ENCODE results near the gene IL5. TPM values are rescaled to one million over a fixed set of nuclear protein-coding genes. Genes with fewer than 3 reads are reported as not detected.

The IL5 gene
- total and polyA plus RNA-seq, 8 donors = not detected

GRCh38 chr5:132540764-132541163 lies 2.6 kb downstream of the IL5 start:
- intact Hi-C loops (cut with DNase I; ENCODE audit: low total_unique reads) = no loop called here
- Histone ChIP-seq H3K4me1 (no peaks in the 10 kb centered on the region), H3K4me3 (no peak overlapping the region), H3K27ac (no peak overlapping the region), H3K27me3 (no peaks in the 10 kb centered on the region), H3K36me3 (no peaks in the 10 kb centered on the region), H3K9me3 (no peaks in the 10 kb centered on the region)
- no peak for DNase-seq
- WGBS, 5 donors = 88 to 93% (median 90%) methylated on average over 4 of the region's 4 CpGs
- TF ChIP-seq EP300 (IDR thresholded peaks at IDR 0.05) = no peak
- TF ChIP-seq, protein P1, sequence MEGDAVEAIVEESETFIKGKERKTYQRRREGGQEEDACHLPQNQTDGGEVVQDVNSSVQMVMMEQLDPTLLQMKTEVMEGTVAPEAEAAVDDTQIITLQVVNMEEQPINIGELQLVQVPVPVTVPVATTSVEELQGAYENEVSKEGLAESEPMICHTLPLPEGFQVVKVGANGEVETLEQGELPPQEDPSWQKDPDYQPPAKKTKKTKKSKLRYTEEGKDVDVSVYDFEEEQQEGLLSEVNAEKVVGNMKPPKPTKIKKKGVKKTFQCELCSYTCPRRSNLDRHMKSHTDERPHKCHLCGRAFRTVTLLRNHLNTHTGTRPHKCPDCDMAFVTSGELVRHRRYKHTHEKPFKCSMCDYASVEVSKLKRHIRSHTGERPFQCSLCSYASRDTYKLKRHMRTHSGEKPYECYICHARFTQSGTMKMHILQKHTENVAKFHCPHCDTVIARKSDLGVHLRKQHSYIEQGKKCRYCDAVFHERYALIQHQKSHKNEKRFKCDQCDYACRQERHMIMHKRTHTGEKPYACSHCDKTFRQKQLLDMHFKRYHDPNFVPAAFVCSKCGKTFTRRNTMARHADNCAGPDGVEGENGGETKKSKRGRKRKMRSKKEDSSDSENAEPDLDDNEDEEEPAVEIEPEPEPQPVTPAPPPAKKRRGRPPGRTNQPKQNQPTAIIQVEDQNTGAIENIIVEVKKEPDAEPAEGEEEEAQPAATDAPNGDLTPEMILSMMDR (IDR thresholded peaks at IDR 0.05) = no peak
- no peak for TF ChIP-seq POLR2A (IDR thresholded peaks at IDR 0.05)
- no peak for TF ChIP-seq POLR2AphosphoS5 (IDR thresholded peaks at IDR 0.05)

- TF ChIP-seq EP300 (IDR thresholded peaks at IDR 0.05) (no peak), POLR2AphosphoS5 (IDR thresholded peaks at IDR 0.05) (no peak), POLR2A (IDR thresholded peaks at IDR 0.05) (no peak)
- TF ChIP-seq, protein P1 (IDR thresholded peaks at IDR 0.05) = no peak
- H3K27me3 ChIP-seq = no peaks in the 10 kb centered on the region
- intact Hi-C loops (cut with DNase I; ENCODE audit: low total_unique reads) = no loop called here
- H3K4me1 ChIP-seq = no peaks in the 10 kb centered on the region
- H3K36me3 ChIP-seq = no peaks in the 10 kb centered on the region
- H3K4me3 ChIP-seq = no peak overlapping the region
- no peaks in the 10 kb centered on the region for H3K9me3 ChIP-seq
- H3K27ac ChIP-seq = no peak overlapping the region
- DNase-seq = no peak
- WGBS, 5 donors = 75 to 87% (median 85%) methylated on average over 4 to 5 of the region's 5 CpGs
Observed at GRCh38 chr5:132540149-132540548, 3.2 kb downstream of the IL5 start.

GRCh38 chr5:132539716-132540115 lies 3.6 kb downstream of the IL5 start:
- TF ChIP-seq POLR2AphosphoS5 (IDR thresholded peaks at IDR 0.05) = no peak
- TF ChIP-seq POLR2A (IDR thresholded peaks at IDR 0.05) = no peak
- TF ChIP-seq EP300 (IDR thresholded peaks at IDR 0.05) = no peak
- TF ChIP-seq, protein P1 (IDR thresholded peaks at IDR 0.05) = no peak
- H3K9me3 ChIP-seq = no peaks in the 10 kb centered on the region
- H3K4me1 ChIP-seq = no peaks in the 10 kb centered on the region
- no peak overlapping the region for H3K4me3 ChIP-seq
- intact Hi-C loops (cut with DNase I; ENCODE audit: low total_unique reads) = no loop called here
- no peaks in the 10 kb centered on the region for H3K27me3 ChIP-seq
- WGBS, 5 donors = 71 to 81% (median 72%) methylated on average over 4 of the region's 4 CpGs
- no peak for DNase-seq
- no peak overlapping the region for H3K27ac ChIP-seq
- H3K36me3 ChIP-seq = no peaks in the 10 kb centered on the region

- intact Hi-C loops (cut with DNase I; ENCODE audit: low total_unique reads) = no loop called here
- WGBS, 5 donors = 73 to 81% (median 81%) methylated on average over 4 of the region's 4 CpGs
- TF ChIP-seq, protein P1 (IDR thresholded peaks at IDR 0.05) = no peak
- TF ChIP-seq POLR2A (IDR thresholded peaks at IDR 0.05) (no peak), POLR2AphosphoS5 (IDR thresholded peaks at IDR 0.05) (no peak), EP300 (IDR thresholded peaks at IDR 0.05) (no peak)
Observed at GRCh38 chr5:132530946-132531345, 12.4 kb downstream of the IL5 start.

More at GRCh38 chr5:132530946-132531345, 12.4 kb downstream of the IL5 start:
- Histone ChIP-seq H3K4me3 (no peak overlapping the region), H3K4me1 (peaks cover 0 to 9% (median 7%) of the 10 kb centered on the region in 4 donors), H3K27ac (no peak overlapping the region), H3K36me3 (no peaks in the 10 kb centered on the region), H3K27me3 (no peaks in the 10 kb centered on the region), H3K9me3 (no peaks in the 10 kb centered on the region)
- no peak for DNase-seq

All from stomach (tissue), 9 donors.